Gastroesophageal sphincter (tissue), 3 donors: Measurements from ENCODE around the gene PLA2G4D.

Experiments used
- CTCF ChIP-seq, 4 experiments: fragments of 200-600 bp in 2 of 4; fragments of 450-650 bp in 2 of 4; sonication (generic) in 1 of 4; IDR thresholded peaks; one replicate each; pipeline ENCODE4 v1.5.1; 2017 to 2019; ENCODE audit warnings: antibody characterized with exemption in 4 of 4, mild to moderate bottlenecking in 2 of 4, moderate library complexity in 2 of 4
- POLR2A ChIP-seq, 2 donors: fragments of 450-650 bp; IDR thresholded peaks; one replicate each; pipeline ENCODE4 v1.6.1; 2017; ENCODE audit warnings: antibody characterized with exemption in 2 of 2, mild to moderate bottlenecking in 2 of 2, moderate library complexity in 1 of 2
- POLR2AphosphoS5 ChIP-seq: sonication (generic); formaldehyde crosslinking; IDR thresholded peaks from one replicate; pipeline ENCODE4 v1.6.1; 2017; ENCODE audit warnings: antibody characterized with exemption

- TF ChIP-seq POLR2A (IDR thresholded peaks at IDR 0.05) (no peak), POLR2AphosphoS5 (no peak), CTCF (IDR thresholded peaks at IDR 0.05) (no peak)
Measured at GRCh38 chr15:42069496-42070278, 24.7 kb downstream of the PLA2G4D start.
